SH-SY5Y (cell line): ENCODE measurements around the gene RAVER2.

Experiments used
- GATA2 ChIP-seq: IDR thresholded peaks from 2 replicates; pipeline ENCODE4 v1.6.1; 2011; ENCODE audit warnings: mild to moderate bottlenecking, low read depth, low read length
- GATA3 ChIP-seq: IDR thresholded peaks from 2 replicates; pipeline ENCODE4 v1.6.1; 2011; ENCODE audit warnings: low read depth, mild to moderate bottlenecking, low read length, moderate library complexity

- TF ChIP-seq GATA2: no peak
- no peak for TF ChIP-seq GATA3
Observed at GRCh38 chr1:64864018-64864940, 119.4 kb downstream of the RAVER2 start.
